NCI-H345 treated with DMSO at 0.1 percent for 48 hours (cell line): ENCODE data around the gene TNFSF11.
"Not testable (repeated sequence)": the region's sequence is repeated elsewhere in the genome, so short reads cannot be mapped to it uniquely, and the experiment has no call there.

Experiments
- DNase-seq: peaks from one replicate; lab custom pipeline; 2025; ENCODE audit not compliant: unreplicated experiment; lab: John Stamatoyannopoulos, UW

Gene TNFSF11

DNA sequence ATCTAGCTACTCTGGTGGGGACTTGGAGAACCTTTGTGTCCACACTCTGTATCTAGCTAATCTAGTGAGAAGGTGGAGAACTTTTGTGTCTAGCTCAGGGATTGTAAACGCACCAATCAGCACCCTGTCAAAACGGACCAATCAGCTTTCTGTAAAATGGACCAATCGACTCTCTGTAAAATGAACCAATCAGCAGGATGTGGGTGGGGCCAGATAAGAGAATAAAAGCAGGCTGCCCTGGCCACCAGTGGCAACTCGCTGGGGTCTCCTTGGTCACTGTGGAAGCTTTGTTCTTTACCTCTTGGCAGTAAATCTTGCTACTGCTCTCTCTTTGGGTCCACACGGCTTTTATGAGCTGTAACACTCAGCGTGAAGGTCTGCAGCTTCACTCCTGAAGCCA is 13.6 kb upstream of the TNFSF11 start:
- not testable (repeated sequence) for DNase-seq

- no peak for DNase-seq
Observed at GRCh38 chr13:42561752-42562467, 12.0 kb upstream of the TNFSF11 start.

GRCh38 chr13:42567906-42568305 is 6.0 kb upstream of the TNFSF11 start:
- DNase-seq: no peak

- DNase-seq: no peak
Observed at GRCh38 chr13:42569576-42570344, 4.2 kb upstream of the TNFSF11 start.

DNA sequence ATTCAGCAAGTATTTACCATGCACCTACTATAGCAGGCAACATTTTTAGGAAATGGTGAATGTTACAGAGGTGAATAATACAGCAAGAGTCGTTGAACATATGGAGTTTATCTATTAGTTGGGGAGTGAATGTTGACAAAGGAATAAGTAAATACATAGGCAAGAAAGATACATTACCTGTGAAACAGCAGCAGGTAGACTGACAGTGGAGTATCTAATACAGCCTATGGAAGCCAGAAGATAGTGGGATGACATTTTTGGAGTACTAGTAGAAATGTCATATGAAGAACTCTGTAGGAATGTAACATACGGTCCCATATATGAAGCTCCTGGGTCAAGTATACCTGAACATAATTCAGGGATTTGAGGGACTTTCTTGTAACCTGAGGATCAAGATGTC is 2.1 kb upstream of the TNFSF11 start:
- no peak for DNase-seq

DNA sequence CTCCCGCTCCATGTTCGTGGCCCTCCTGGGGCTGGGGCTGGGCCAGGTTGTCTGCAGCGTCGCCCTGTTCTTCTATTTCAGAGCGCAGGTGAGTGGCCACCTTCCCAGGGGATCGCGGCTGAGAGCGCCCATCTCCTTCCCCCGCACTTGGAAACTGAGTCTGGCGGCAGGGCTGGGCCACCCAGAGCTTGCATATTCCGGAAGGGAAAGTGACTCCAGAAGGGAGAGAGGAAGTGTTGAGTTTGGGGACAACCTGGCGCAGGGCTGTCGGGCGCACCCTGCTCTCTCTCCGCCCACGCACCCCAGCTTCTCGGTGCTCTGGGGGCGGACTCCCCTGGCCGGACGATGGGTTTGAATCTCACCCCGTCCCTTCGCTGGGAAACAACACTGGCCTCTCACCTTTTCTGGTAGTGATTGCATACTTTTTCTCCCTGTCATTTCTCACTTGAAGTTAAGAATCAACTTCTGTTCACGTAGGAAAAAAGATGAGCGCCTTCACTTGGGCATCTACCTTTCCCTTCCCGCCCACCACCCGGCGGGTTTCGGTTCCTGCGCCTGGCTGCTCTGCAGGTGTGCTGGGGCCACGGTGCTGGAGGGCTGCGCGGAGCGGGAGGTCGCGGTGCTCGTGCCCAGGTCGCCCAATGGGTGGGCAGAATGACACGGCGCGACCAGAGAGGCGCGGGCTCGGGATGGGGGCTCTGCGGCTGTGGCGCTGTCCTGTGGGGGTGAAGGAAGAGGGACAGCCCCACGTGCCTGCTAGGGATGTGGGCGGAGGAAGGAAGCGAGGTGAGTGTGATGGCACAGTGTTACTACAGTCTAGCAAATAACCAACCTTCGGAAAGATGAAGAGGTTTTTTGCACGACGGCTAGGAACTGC is 721 bp downstream of the TNFSF11 start:
- DNase-seq: no peak

DNA sequence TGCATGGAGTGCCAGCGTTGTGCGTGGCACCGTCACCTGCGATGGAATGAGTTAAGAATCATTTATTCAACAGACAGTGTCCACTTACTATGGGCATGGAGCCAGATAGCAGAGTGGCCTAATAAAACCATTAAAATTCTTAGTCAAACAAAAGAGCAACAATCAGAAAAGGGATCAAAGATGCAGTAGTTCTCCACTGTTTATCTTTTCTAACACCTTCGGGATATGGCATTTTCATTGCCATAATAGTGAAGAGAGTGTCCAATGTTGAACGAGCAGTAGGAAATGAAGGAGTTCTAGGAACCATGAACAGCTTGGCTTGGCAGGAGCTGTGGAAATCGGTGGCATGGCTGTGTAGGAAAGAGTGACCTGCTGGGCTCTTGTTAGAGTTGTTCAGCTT is 2.0 kb downstream of the TNFSF11 start:
- DNase-seq: no peak

DNA sequence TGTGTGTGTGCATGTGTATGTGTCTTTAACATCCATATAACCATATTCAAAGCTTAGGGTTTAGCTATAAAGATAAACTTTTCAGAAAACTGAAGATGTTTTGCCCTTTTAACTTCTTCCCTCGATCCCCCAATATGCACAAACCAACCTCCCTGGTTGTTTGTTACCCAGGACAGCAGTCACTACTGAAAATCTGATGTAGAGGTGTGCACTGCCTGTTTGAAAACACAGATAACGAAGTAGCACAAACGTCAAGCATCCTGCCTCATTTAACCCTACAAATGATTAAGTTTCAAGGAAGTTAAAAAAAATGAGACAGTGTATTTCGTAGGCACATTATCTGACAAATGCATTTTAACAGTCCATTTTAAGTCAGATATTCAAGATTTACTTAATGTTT is 3.6 kb downstream of the TNFSF11 start:
- DNase-seq: no peak

GRCh38 chr13:42580644-42581043 is 6.7 kb downstream of the TNFSF11 start:
- DNase-seq: no peak

- DNase-seq: no peak
Observed at GRCh38 chr13:42581427-42581826, 7.5 kb downstream of the TNFSF11 start.

GRCh38 chr13:42591602-42592001 is 17.6 kb downstream of the TNFSF11 start:
- no peak for DNase-seq

- no peak for DNase-seq
Observed at GRCh38 chr13:42592915-42593900, 19.3 kb downstream of the TNFSF11 start.

DNA sequence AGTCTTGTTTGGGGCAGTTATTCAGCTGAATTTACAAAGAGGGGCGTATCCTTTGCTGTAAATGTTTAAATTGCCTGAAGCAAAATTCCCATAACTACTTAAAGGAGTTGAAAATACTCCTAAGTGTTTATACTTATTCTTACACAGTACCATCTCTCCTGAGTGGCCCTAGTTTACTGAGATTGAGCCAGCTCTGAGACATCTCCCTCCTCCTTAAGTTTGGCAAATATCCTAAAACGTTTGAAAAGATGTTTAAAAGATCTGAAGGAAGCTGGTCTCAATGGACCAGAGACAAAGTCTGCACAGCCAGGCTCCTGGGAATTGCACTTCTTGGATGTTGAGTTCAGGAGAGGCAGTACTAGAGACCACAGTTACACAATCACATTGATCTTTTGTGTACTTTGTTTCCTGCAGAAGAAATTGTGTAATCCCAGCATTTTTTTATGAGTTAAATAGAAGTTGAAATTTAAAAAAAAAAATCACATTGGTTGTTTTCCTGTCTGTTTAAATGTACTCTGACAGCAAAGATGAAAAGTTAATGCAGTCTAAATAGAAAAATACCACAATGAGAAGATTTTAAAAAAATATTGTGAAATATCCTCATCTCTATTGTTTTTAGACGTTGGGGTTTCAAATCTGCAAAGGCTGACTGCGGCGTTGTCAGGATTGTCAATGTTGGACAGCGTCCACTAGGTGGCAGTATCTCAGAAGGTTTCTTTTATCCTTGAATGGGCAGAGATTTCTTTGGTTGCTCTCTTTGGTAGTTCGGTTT is 20.7 kb downstream of the TNFSF11 start:
- peak; percentile 29 for DNase-seq

- DNase-seq: no peak
Observed at GRCh38 chr13:42595253-42595571, 21.3 kb downstream of the TNFSF11 start.

GRCh38 chr13:42597505-42597904 is 23.6 kb downstream of the TNFSF11 start:
- no peak for DNase-seq

DNA sequence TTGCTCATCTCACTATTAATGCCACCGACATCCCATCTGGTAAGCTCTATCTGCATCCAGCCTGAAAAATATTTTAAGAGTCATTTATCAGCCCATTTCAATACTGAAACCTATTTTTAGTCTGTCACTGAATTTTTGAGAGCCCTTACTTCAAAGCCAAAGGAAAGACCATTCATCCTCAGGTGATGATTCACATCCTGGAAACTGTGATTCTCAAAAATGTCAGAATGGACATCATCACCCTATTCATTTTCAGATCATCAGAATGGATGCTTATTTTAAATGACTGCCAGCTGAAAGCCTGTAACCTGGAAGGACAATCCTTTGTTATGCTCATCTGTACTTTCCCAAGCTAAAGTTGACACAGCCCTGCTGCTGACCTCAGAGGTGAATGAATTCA is 27.0 kb downstream of the TNFSF11 start:
- DNase-seq: no peak

GRCh38 chr13:42602906-42603305 is 29.0 kb downstream of the TNFSF11 start:
- DNase-seq: no peak

DNA sequence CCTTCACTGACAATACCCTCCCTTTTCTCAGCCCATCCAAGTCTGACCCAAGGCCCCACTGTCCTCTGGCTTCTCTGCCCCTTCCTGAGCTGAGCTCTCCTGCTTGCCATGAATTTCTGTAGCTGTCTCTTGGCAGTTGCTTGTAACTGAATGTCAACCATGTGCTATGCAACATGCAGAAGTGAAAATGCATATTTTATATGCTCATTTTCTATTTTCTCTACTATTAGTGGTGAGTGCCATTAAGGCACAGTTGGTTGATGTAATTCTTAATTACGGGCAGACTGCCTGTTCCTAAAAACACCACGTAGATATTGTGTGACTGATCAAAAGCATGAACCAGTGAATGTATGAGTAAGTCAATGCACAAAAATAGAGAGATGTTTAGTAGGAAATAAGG is 29.6 kb downstream of the TNFSF11 start:
- no peak for DNase-seq

- DNase-seq: no peak
Observed at GRCh38 chr13:42607546-42607945, 33.6 kb downstream of the TNFSF11 start.

GRCh38 chr13:42610649-42611048 is 36.7 kb downstream of the TNFSF11 start:
- DNase-seq: no peak
